Pons (tissue), 1 donor: Measurements from ENCODE around the gene ZNRF2.
"Not testable (repeated sequence)": the region's sequence is repeated elsewhere in the genome, so short reads cannot be mapped to it uniquely, and the experiment has no call there.

ENCODE experiments used
- DNase-seq: peaks from one replicate; pipeline ENCODE4 v3.0.0-alpha.2; 2016; ENCODE audit warnings: low spot score

ZNRF2 gene

DNA sequence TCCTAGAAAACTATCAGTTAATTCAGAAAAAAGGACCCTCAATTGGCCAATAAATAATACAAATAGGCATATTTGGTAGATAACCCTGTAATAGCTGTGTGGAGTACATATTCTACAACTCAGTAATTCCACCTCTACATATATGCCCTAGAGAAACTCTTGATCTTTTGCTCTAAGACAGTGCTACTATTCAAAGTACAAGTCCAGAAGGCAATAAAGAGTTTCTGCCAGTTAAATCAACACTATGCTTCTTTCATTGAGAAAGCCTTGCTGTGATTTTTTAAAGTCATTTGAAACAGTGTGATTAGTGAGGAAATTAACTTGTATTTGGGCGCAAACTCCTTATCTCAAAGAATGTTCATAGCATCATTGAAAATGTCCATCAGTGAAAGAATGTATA, 75.6 kb downstream of the ZNRF2 start:
- DNase-seq: no peak

DNA sequence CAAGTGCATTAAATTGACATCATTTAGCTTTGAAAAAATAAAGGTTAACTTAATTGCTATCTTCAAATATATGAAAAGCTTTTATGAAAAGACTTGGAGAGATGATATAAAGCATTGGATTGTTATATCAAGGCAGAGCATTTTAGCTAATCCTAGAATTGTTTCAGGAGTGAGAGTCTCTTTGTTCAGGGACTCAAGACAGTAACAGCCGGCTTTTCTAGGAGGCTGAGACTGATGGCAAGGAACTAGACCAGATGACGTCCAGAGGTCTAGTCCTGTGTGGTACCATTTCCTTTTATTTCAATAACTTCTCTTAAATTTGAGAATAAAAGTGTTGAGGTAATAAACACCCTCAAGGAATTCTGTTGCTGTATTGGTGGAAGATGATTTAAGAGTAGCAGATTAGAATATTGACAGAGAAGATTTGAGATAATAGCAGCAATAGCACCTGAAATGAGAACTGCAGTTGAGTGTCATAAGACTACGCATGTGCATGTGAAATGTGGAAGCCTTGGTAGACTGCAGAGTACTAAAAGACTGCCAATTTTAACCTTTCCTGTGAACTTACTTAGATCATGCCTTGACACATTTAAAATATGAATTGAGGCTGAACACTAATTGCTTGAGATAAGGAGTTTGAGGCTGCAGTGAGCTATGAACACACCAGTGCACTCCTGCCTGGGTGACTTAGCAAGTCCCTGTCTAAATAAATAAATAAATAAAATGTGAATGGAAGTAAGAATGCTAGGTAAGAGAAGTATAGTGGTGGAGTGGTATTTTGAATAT, 79.6 kb downstream of the ZNRF2 start:
- DNase-seq: peak; percentile 26

DNA sequence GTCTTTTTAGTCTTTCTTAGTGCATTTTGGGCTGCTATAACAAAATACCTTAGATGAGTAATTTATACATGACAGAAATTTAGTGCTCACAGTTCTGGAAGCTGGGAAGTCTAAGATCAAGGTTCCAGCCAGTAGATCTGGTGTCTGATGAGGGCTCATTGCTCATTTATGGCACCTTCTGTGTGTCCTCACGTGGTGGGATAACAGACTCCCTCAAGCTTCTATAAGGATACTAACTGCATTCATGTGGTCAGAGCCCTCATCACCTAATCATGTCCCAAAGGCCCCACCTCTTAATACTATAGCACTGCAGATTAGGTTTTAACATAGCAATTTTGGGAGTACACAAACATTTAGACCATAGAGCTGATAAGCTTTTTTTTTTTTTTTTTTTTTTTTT, 80.4 kb downstream of the ZNRF2 start:
- DNase-seq: no peak

DNA sequence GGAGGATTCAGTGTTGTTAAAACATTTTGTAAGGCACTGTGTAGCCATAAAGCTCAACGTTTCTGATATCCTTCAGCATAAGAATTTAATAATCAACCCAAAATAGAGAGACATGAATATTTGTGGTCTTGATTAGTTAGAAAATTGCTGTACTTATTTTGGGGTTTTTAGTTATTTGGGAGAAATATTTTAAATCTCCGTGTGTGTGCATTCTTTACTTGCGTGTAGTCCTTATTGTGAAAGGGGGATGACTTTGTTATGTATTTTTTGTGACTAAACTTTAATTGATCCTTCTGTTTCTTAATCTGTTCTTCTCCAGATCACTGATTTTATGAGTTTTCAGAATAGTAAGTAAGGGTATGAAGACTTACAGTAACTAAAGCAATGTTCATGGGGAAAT, 81.2 kb downstream of the ZNRF2 start:
- DNase-seq: no peak

DNA sequence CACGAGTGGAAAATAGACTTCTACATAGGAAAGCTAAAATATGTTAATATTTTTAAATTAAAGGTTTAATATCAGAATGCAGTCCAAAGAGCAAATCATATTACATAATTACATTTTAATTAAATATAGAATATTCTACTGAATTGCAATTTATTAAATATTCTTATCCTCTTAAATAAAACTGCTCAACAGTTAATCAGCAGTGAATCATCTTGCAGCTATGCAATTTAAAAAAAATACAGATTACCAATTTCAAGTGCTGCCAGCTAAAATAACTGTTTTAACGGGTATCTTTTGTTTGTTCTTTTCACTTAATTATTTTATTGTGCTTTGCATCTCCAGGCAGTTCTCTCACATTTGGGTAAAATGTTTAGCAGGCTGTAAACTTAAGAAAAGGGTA, 82.2 kb downstream of the ZNRF2 start:
- no peak for DNase-seq

DNA sequence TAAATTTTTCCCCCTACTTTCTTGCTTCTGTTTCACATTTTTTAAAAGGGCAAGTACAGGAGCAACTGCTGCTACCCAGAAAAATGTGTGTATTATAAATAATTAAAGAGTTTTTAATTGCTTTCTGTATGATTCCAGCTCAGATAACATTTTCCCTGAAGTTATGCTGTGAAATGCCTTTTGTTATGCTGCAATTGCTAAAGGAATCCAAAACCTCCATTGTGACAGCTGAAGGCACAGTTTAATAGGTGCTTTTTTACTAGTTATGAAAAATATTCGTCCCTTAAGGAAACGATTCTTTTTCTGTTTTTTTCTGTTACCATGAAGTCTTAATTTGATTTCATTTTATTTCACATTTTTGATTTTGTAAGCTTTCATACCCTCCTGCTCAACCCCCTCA, 83.2 kb downstream of the ZNRF2 start:
- DNase-seq: no peak

DNA sequence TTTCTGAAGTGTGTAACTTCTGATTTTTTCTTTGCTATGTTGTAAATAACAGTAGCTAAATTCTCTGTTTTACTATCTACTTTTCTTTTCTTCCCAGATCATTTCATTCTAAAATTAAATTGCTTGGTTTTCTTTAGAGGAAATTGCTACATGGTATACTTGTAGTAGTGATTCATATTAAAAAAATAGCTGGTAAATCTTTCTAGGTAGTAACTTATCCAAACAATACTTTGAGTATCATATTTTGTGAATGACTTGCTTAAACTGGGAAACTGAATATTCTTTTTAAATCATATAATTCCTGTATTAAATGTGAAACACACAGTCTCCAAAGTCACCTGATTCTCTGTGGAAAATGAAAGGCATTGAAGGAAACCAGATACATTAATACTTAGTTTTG, 85.5 kb downstream of the ZNRF2 start:
- DNase-seq: no peak

DNA sequence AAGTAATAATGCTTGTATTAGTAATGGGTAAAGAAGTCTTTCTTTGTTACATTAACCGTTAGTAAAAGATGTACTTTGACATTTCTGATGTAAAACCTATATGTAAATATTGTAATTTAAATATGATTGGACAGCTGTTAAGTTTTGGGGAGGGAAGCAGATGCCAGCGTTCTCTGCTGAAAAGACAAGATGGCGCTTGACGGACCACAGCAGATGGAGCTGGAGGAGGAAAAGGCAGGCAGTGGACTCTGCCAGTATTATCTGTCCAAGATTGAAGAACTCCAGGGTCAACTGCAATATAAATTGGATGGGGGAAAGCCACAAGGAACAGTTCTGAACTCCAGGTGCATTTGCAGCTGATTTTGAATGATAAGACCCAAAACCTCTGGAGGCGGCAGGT, 86.9 kb downstream of the ZNRF2 start:
- DNase-seq: no peak

DNA sequence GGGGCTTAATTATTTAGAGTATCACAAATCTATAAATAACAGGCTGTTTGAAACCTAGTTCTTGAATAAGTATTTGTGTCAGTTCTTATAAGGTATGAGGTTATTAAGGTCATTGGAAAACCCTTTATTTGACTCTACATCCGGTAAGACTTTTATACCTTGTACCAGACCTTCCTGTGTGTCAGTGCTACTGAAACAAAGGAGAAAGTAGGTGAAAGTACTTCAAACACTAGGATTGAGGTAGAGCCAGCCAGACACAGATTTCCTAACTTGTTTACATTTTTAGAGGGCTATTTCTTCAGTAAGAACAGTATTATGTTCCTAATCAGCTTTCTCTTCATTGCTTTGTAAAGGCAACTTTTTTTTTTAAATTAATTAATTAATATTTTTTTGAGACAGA, 93.9 kb downstream of the ZNRF2 start:
- no peak for DNase-seq

DNA sequence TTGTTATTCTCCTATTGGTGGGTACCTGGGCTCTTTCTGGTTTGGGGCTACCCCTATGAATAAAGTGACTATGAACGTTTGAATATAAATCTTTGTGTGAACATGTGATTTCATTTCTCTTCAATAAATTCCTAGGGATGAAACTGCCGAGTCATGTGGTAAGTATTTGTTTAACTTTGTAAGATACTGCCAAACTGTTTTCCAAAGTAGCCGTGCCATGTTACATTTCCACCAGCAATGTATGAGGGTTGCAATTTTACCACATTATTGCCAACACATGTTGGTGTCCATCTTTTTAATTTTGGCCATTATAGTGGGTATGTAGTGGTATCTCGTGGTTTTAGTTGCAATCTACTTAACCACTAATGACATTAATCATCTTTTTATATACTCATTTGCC, 94.7 kb downstream of the ZNRF2 start:
- DNase-seq: no peak

DNA sequence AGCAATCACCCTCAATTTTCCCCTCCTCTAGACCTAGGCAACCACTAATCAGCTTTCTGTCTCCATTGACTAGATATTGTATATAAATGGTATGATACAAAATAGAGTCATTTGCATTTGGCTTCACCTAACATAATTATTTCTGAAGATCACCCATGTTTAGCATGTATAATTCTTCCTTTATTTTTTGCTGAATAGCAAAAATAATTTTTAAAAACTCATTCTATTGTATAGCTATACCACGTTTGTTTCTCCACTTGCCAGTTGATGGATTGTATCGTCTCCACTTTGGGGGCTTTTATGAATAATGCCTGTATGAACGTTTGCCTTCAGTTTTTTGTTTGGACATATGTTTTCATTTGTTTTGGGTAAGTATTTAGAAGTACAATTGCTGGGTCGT, 95.3 kb downstream of the ZNRF2 start:
- no peak for DNase-seq

DNA sequence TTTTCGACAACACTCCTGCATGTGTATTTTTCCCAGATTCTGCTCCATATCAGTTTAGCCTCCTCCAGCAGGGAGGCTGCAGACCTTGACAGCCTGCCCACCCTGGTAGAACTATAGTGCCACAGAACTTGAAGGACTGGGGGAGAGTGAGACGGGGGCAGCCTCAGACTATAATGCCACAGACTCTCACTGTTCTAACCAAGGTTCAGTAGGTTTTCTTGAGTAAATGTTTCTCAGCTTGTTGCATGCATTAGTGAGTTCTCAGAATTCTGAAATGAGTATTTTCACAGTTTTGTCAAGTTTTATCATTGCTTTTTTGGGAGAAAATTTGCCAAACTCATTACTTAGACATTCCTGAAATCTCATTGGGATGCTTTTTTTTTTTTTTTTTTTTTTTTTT, 95.9 kb downstream of the ZNRF2 start:
- DNase-seq: no peak

DNA sequence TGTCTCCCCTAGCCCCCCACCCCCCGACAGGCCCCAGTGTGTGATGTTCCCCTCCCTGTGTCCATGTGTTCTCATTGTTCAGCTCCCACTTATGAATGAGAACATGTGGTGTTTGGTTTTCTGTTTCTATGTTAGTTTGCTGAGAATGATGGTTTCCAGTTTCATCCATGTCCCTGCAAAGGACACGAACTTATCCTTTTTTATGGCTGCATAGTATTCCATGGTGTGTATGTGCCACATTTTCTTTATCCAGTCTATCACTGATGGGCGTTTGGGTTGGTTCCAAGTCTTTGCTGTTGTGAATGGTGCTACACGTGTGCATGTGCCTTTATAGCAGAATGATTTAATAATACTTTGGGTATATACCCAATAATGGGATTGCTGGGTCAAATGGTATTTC, 96.4 kb downstream of the ZNRF2 start:
- DNase-seq: not testable (repeated sequence)

DNA sequence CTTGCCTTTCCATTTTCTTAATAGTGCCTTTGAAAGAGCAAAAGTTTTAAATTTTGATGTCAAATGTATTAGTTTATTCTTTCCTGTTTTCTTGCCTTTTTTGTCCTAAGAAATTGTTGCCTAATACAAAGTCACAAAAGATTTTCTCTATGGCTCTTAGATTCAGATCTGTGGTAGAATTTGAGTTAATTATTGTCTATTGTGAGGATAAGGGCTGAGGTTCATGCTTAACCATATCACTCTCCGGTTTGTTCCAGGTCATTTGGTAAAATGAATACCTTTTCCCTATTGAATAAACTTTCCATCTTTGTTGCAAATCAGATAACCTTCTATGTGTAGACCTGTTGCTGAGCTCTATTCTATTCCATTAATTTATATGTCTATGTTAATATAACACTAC, 98.2 kb downstream of the ZNRF2 start:
- DNase-seq: no peak

DNA sequence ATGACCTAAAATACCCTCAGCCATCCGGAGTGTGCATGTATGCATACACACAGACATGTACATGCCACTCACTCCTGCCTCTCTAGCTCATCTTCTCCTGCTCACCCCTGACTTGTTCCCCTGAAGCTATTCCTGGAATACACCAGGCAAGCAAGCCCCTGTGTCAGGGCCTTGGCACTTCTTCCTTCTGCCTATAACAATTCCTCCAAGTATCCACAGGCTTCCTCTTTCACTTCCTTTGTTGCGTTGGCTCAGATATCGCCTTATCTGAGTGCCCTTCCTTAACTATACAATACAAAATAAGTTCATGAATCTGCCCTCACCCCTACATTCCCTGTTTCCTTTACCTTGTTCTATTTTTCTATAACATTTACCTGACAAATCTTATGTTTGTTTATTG, 105.4 kb downstream of the ZNRF2 start:
- peak; percentile 41 for DNase-seq

DNA sequence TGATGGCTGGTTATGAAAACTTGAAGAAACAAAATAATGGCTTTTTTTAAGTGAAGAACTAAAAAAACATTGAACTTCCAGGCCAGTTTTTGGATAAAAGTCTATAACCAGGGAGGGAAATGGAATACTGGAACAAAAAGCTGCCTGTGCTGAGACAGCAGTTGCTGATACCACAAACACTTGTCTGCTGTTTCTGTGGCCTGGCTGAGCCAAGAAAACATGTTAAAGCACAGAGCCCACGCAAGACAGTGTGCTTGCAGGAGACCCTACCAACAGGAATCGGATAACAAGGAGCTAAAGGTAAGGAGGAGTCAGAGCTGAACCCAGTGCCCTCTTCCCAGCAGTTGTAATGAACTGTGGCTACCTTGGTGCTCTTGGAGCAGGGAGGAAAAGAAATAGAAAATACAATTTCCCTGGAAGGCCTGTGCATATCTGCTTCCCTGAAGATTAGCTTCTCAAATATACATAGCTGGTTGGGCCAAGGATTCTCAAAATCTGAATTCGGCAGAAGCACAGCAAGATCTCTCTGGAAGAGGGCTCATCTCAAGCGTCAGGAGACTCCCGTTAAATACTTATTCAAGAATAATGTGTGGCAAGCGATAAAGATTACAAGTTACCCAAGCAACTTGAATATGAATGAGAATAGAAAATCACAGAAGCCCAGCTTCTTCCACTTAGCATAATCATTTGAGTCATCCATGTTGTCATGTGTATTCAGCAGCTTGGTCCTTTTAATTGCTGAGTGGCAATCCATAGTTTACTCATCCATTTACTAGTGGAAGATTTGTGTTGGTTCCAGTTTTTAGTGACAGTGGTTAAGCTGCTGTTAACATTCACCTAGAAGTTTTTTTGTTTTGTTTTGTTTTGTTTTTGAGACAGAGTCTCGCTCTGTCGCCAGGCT, 106.6 kb downstream of the ZNRF2 start:
- peak; percentile 16 for DNase-seq

DNA sequence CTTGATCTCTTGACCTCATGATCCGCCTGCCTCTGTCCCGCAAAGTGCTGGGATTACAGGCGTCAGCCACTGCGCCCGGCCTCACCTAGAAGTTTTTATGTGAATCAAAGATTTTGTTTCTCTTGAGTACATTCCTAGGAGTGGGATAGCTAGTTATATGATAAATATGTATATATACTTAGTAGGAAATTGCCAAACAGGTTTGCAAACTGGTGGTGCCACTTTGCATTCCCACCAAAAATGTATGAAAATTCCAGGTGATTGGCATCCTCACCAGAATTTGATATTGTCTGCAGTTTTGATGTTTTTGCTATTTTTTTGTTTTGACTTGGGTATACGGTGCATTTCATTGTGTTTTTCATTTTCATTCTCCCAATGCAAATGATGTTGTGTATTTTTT, 107.4 kb downstream of the ZNRF2 start:
- DNase-seq: no peak

DNA sequence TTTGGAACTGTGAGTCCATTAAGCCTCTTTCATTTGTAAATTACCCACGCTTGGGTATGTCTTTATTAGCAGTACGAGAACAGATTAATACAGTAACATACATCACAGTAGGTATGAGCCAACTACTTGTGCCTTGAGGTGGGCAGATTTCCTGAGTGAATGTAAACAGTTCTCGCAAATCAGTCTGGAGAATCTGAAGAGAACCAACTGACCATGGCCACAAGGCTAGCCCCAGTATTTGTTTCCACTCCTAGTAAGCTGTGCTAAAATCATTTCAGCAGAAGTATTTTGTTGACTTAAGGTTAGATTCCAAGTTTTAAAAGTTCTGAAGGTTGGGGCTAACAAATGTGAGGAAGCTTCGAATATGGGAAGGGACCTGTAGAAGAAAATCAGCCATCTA, 111.3 kb downstream of the ZNRF2 start:
- DNase-seq: no peak

DNA sequence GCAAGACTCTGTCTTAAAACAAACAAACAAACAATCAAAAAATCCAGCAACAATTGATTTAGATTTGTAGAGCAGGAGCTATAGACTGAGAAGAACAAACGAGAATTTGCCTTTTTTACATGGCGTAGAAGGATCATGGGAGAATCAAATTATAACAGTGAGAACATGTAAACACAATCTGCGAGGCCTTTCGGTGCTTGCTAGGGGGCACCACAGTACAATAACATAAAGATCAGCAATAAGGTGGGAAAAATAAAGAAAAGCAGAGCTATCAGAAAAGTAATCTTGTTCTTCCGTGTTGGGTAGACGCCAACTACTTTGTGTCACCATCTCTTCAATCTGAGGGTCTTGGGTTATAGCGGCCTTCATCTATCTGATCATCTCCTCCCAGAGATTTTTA, 112.0 kb downstream of the ZNRF2 start:
- peak; percentile 6 for DNase-seq

DNA sequence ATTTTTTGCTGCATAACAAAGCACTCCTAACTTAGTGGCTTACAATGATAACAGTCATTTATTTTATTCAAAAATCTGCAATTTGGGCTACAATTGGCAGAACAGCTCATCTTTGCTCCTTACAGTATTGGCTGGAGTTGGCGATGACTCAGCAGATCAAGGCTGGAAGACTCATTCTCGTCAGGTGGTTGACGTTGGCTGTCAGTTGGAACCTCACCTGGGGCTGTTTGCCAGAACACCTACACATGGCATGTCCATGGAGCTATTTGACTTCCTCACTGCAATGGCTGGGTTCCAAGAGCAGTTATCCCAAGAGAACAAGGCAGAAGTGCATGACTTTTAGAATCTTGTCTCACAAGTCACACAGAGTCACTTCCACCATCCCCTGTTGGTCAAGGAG, 119.1 kb downstream of the ZNRF2 start:
- DNase-seq: no peak

DNA sequence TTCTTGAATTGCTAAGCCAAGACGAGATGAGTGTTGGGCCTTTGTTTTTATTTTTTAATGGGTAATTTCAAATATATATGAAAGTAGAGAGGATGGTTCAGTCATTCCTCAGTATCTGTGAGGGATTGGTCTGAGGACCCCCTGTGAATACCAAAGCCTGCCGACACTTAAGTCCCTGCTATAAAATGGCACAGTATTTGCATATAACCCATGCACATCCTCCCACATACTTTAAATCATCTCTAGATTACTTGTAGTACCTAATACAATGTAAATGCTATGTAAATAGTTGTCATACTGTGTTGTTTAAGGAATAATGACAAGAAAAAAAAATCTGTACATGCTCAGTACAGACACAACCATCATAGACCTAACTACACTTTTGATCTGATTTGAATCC, 120.8 kb downstream of the ZNRF2 start:
- DNase-seq: no peak

DNA sequence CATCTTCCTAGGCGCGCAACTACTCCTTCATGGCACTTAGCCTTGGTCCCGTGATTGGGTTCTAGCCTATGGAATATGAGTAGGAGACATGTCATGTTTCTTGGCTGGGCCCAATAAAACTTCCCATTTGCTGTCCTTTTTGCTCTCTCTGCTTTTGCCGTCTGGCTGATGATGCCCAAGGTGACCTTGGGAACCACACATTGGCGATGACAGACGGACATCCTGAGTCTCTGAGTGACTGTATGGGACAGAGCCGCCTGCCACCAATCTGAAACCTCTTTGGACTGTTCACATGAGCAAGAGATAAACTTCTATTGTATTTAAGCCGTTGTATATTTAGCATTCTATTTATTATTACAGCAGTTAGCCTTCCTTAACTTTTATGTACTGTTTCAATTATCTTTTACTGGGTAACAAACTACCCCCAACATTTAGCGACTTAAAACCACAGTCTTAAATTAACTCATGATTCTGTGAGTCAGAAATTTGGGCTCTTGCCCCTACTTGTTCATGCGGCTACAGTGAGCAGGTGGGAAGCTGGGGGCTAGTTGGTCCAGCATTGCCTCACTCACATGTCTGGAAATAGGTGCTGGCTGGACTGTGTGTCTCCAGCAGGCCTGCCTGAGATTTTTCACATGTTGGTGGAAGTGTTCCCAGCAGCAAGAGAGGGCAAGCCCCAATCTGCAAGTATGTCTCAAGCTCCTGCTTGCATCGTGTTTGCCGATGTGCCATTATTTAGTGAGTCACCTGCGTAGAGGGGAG, 122.4 kb downstream of the ZNRF2 start:
- DNase-seq: no peak

DNA sequence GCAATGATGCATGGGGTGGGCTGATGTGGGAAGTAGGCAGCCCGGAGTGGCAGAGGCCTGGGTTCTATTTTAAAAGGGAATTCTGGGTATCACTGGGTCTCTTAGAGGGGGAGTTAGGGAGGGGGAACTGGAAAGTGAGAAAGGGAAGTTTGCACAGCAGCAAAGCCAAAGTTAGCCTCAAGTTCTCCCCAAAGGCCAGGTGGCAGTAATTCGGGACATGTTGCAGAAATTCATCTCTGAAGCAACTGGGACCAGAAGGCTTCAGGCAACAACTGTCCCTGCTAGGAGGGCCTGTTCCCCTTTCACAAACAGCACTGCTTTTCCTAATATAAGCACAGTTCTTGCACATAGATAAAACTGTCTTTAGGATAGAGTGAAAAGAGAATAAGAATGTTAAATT, 126.8 kb downstream of the ZNRF2 start:
- peak; percentile 61 for DNase-seq
